B cell (primary cell): ENCODE measurements around the gene SHBG. TPM values are rescaled to one million over a fixed set of nuclear protein-coding genes. Genes with fewer than 3 reads are reported as not detected.

ENCODE experiments used
- ATAC-seq: fragments of 200-7000 bp; cut with Tn5 transposase; one replicate; pipeline ENCODE4 v1.10.0; 2021; ENCODE audit warnings: low read depth, mild to moderate bottlenecking, moderate number of reproducible peaks, moderate library complexity
- CTCF ChIA-PET: fragments of 350-600 bp; sonication (Branson Sonifier 250); formaldehyde crosslinking; loops from one replicate; lab custom pipeline; 2021; ENCODE audit warnings: antibody characterized with exemption, inconsistent platforms; lab: Charles Lee
- POLR2A ChIA-PET: fragments of 350-600 bp; sonication (Branson Sonifier 250); formaldehyde crosslinking; loops from one replicate; lab custom pipeline; 2021; ENCODE audit warnings: antibody characterized with exemption; lab: Charles Lee
- DNase-seq: peaks from one replicate; pipeline ENCODE4 v3.0.0; 2013
- H2AFZ ChIP-seq: 2 replicates; pipeline ENCODE4 v1.6.1; 2012; ENCODE audit warnings: mild to moderate bottlenecking, low read depth, low read length; ENCODE audit not compliant: insufficient read depth, poor library complexity, severe bottlenecking
- H3K27ac ChIP-seq, 2 donors: 1 replicate in 1 of 2; 2 replicates in 1 of 2; pipeline ENCODE4 v1.5.1; 2012 to 2013; ENCODE audit warnings: low read length in 2 of 2, mild to moderate bottlenecking in 2 of 2, moderate library complexity in 1 of 2
- H3K27me3 ChIP-seq, 4 experiments: fragments of 200-600 bp in 1 of 4; sonication (generic) in 1 of 4; replicated peaks in 1 of 4; 1 replicate in 2 of 4; 2 replicates in 2 of 4; pipeline versions ENCODE4 v1.6.1 to v1.7.0; 2013 to 2016; ENCODE audit warnings: low read length in 3 of 4, mild to moderate bottlenecking in 2 of 4, mixed read lengths in 1 of 4, moderate library complexity in 1 of 4; ENCODE audit not compliant: insufficient read depth in 4 of 4, control insufficient read depth in 3 of 4; ENCODE audit errors: control extremely low read depth in 1 of 4
- H3K36me3 ChIP-seq, 2 experiments: replicated peaks in 1 of 2; 1 replicate in 1 of 2; 2 replicates in 1 of 2; pipeline versions ENCODE4 v1.6.1 to v1.7.1; 2013; ENCODE audit warnings: low read length in 1 of 2; ENCODE audit not compliant: insufficient read depth in 2 of 2, control insufficient read depth in 1 of 2; ENCODE audit errors: control extremely low read depth in 1 of 2, extremely low read depth in 1 of 2
- H3K4me1 ChIP-seq, 2 donors: fragments of 200-600 bp in 1 of 2; sonication (generic) in 1 of 2; 1 replicate in 1 of 2; 2 replicates in 1 of 2; pipeline versions ENCODE4 v1.5.1 to v1.6.1; 2013 to 2017; ENCODE audit warnings: low read length in 2 of 2; ENCODE audit not compliant: control insufficient read depth in 2 of 2, insufficient read depth in 2 of 2
- H3K4me2 ChIP-seq: replicated peaks from 2 replicates; pipeline ENCODE3; 2012; ENCODE audit warnings: mild to moderate bottlenecking, low read depth, low read length; ENCODE audit not compliant: poor library complexity, severe bottlenecking
- H3K4me3 ChIP-seq, 5 experiments: fragments of 200-600 bp in 1 of 5; sonication (generic) in 1 of 5; 1 replicate in 3 of 5; 2 replicates in 2 of 5; pipeline versions ENCODE4 v1.5.1 to v1.7.0; 2011 to 2016; ENCODE audit warnings: low read length in 4 of 5, mild to moderate bottlenecking in 4 of 5, low read depth in 2 of 5, control low read depth in 1 of 5, moderate library complexity in 1 of 5; ENCODE audit not compliant: insufficient read depth in 1 of 5; ENCODE audit errors: control extremely low read depth in 1 of 5, extremely low read depth in 1 of 5
- H3K79me2 ChIP-seq: fragments of 200-600 bp; sonication (generic); one replicate; pipeline ENCODE4 v1.6.0; 2016; ENCODE audit warnings: low read length; ENCODE audit not compliant: control insufficient read depth, insufficient read depth
- H3K9ac ChIP-seq: fragments of 200-600 bp; sonication (generic); 2 replicates; pipeline ENCODE4 v1.6.1; 2017; ENCODE audit warnings: mild to moderate bottlenecking, low read length, moderate library complexity
- H3K9me3 ChIP-seq, 3 donors: one replicate each; pipeline versions ENCODE4 v1.6.1 to v1.7.1; 2013; ENCODE audit warnings: low read length in 2 of 3; ENCODE audit not compliant: control insufficient read depth in 2 of 3, insufficient read depth in 1 of 3; ENCODE audit errors: control extremely low read depth in 1 of 3
- H4K20me1 ChIP-seq: 2 replicates; pipeline ENCODE4 v1.6.0; 2012; ENCODE audit warnings: mild to moderate bottlenecking, low read length; ENCODE audit not compliant: insufficient read depth, control insufficient read depth, poor library complexity, severe bottlenecking
- H3K27ac Mint-ChIP-seq: one replicate; pipeline ENCODE4 v1.8.0; 2021; ENCODE audit warnings: mixed read lengths
- H3K27me3 Mint-ChIP-seq: one replicate; pipeline ENCODE4 v1.8.0; 2021; ENCODE audit warnings: mixed read lengths
- H3K4me1 Mint-ChIP-seq: one replicate; pipeline ENCODE4 v1.8.0; 2021; ENCODE audit warnings: mixed read lengths
- H3K4me3 Mint-ChIP-seq: one replicate; pipeline ENCODE4 v1.8.0; 2021; ENCODE audit warnings: mixed read lengths
- H3K9me3 Mint-ChIP-seq: one replicate; pipeline ENCODE4 v1.8.0; 2022; ENCODE audit warnings: mixed read lengths; ENCODE audit not compliant: insufficient read depth
- EZH2 ChIP-seq: IDR thresholded peaks from 2 replicates; pipeline ENCODE4 v1.6.1; 2012; ENCODE audit warnings: borderline replicate concordance, low read depth, mild to moderate bottlenecking, moderate library complexity, low read length; ENCODE audit not compliant: insufficient read depth, poor library complexity, severe bottlenecking
- WGBS: methylation state at CpG from one replicate; pipeline ENCODE4 v1.1.5; 2013; ENCODE audit warnings: missing lambda C conversion rate; ENCODE audit not compliant: insufficient coverage; 5-methylcytosine and 5-hydroxymethylcytosine counted together
- intact Hi-C: fragments of 100-400 bp; cut with micrococcal nuclease; formaldehyde crosslinking; loops from one replicate; pipeline ENCODE4 v1.10.0; 2022
- polyA plus RNA-seq: library from polyadenylated mRNA; depleted of rRNA; stranded (reverse); fragments of >200 nt; gene quantifications from 2 replicates; pipeline ENCODE4 v1.2.3, GENCODE V29; 2012
- total RNA-seq, 2 donors: library from RNA; stranded (reverse); fragments of 120-200 nt in 1 of 2; gene quantifications; 1 replicate in 1 of 2; 2 replicates in 1 of 2; pipeline versions ENCODE4 v1.2.3 to v1.2.4, GENCODE V29; 2013 to 2022
- TF ChIP-seq, protein P1 (sequence below): fragments of 200-600 bp; IDR thresholded peaks from one replicate; pipeline ENCODE4 v1.8.0; 2022; ENCODE audit warnings: antibody characterized with exemption, mild to moderate bottlenecking

The SHBG gene
- total and polyA plus RNA-seq, 2 donors (not counting 1 experiment from before 2014, with no cell fraction given) = 0.10 TPM; not detected in 1

- H3K79me2 ChIP-seq = peaks cover 45% of the 10 kb centered on the region
- peaks cover 12 to 26% of the 10 kb centered on the region in 2 donors for H3K4me1 ChIP-seq
- H3K4me3 ChIP-seq = peak within 1 kb of the TSS; percentile 73 to 82 (median 76)
- H3K27ac ChIP-seq = peak within 1 kb of the TSS; percentile 67 to 85
- DNase-seq = peak; percentile 100
- H2AFZ ChIP-seq = peak within 1 kb of the TSS; percentile 75
- H3K4me3 Mint-ChIP-seq = peak within 1 kb of the TSS; percentile 88
- ChIA-PET CTCF (interaction anchor here (0.6 to 2.5 kb wide), 17 partner anchors 9 to 100 kb away, joined by 3 to 14 read pairs (median 4); partner anchors contain the start of genes ATP1B2, SAT2, SOX15 and TP53), POLR2A (interaction anchor here (0.6 to 2.9 kb wide), 11 partner anchors 13 to 236 kb away, joined by 3 to 35 read pairs (median 3); partner anchors contain the start of genes CD68, MPDU1, POLR2A and SAT2)
- no peaks in the 10 kb centered on the region for H3K9me3 ChIP-seq
- no peaks in the 10 kb centered on the region for H3K27me3 Mint-ChIP-seq
- no peaks in the 10 kb centered on the region for H3K9me3 Mint-ChIP-seq
- peaks cover 25% of the 10 kb centered on the region for H4K20me1 ChIP-seq
- under 1% methylated on average over 93 of the region's 93 CpGs for WGBS
- peaks cover 22% of the 10 kb centered on the region for H3K4me1 Mint-ChIP-seq
- ATAC-seq = peak; percentile 89
- peak within 1 kb of the TSS; percentile 93 for H3K27ac Mint-ChIP-seq
- H3K36me3 ChIP-seq = peaks cover 1 to 12% of the 10 kb centered on the region in 2 experiments
- no peaks in the 10 kb centered on the region for H3K27me3 ChIP-seq
- peak within 1 kb of the TSS; percentile 84 for H3K9ac ChIP-seq
- H3K4me2 ChIP-seq = peak within 1 kb of the TSS; percentile 82
- intact Hi-C loops = loop anchor here (1.0 to 10.0 kb wide), 7 partner anchors 13 to 307 kb away; partner anchors contain the start of genes ATP1B2, EIF5A, SAT2 and TP53
- TF ChIP-seq, protein P1, sequence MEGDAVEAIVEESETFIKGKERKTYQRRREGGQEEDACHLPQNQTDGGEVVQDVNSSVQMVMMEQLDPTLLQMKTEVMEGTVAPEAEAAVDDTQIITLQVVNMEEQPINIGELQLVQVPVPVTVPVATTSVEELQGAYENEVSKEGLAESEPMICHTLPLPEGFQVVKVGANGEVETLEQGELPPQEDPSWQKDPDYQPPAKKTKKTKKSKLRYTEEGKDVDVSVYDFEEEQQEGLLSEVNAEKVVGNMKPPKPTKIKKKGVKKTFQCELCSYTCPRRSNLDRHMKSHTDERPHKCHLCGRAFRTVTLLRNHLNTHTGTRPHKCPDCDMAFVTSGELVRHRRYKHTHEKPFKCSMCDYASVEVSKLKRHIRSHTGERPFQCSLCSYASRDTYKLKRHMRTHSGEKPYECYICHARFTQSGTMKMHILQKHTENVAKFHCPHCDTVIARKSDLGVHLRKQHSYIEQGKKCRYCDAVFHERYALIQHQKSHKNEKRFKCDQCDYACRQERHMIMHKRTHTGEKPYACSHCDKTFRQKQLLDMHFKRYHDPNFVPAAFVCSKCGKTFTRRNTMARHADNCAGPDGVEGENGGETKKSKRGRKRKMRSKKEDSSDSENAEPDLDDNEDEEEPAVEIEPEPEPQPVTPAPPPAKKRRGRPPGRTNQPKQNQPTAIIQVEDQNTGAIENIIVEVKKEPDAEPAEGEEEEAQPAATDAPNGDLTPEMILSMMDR = peak; percentile 64
- TF ChIP-seq EZH2 = no peak
Measured at GRCh38 chr17:7614425-7615264, 15.3 kb upstream of the SHBG start, which contains the start of gene FXR2. Gene FXR2, minus strand, starts transcription at chr17:7614897. Its CDS starts 365 bp downstream, at chr17:7614532.
